HEK293 (cell line): ENCODE data around the gene SLC8A2.
A peak's percentile ranks its signal among the peaks of the same experiment; 100 is the strongest.

ENCODE experiments used
- CTCF ChIA-PET: fragments of 350-600 bp; formaldehyde crosslinking; extraction: SDS; loops from one replicate; lab custom pipeline; 2021; ENCODE audit warnings: antibody characterized with exemption; lab: Yijun Ruan, JAX
- POLR2A ChIA-PET: fragments of 300-600 bp; formaldehyde crosslinking; extraction: SDS; loops from one replicate; lab custom pipeline; 2020; ENCODE audit warnings: antibody characterized with exemption, inconsistent platforms; lab: Yijun Ruan, JAX
- H3K27ac ChIP-seq: fragments of 200-500 bp; sonication (Bioruptor generic); 2 replicates; pipeline ENCODE4 v1.5.1; 2014; ENCODE audit warnings: low read depth, low read length, control low read depth, inconsistent platforms; ENCODE audit errors: extremely low read depth
- H3K36me3 ChIP-seq, 2 experiments: fragments of 200-500 bp in 1 of 2; sonication (Bioruptor generic) in 1 of 2; 1 replicate in 1 of 2; 2 replicates in 1 of 2; pipeline ENCODE4 v1.5.1; 2014 to 2017; ENCODE audit warnings: inconsistent platforms in 2 of 2, low read length in 2 of 2; ENCODE audit not compliant: control insufficient read depth in 2 of 2, insufficient read depth in 1 of 2
- H3K4me1 ChIP-seq: fragments of 200-500 bp; sonication (Bioruptor generic); 2 replicates; pipeline ENCODE4 v1.5.1; 2014; ENCODE audit warnings: mild to moderate bottlenecking, low read length, inconsistent platforms; ENCODE audit not compliant: control insufficient read depth, insufficient read depth
- H3K4me3 ChIP-seq: 2 replicates; pipeline ENCODE4 v1.5.1; 2011; ENCODE audit warnings: low read depth, mild to moderate bottlenecking, control low read depth, low read length, moderate library complexity
- H3K9me3 ChIP-seq: fragments of 200-500 bp; sonication (Bioruptor generic); 2 replicates; pipeline ENCODE4 v1.5.1; 2014; ENCODE audit warnings: low read depth, low read length, inconsistent platforms; ENCODE audit not compliant: control insufficient read depth, insufficient read depth
- EGR2 ChIP-seq: fragments of 450-650 bp; formaldehyde crosslinking; IDR thresholded peaks from 2 replicates; pipeline ENCODE4 v1.5.1; 2016; ENCODE audit warnings: low read depth, missing biosample characterization, missing genetic modification characterization
- GLIS1 ChIP-seq: fragments of 450-650 bp; formaldehyde crosslinking; IDR thresholded peaks from 2 replicates; pipeline ENCODE4 v1.5.1; 2016; ENCODE audit warnings: missing biosample characterization, missing genetic modification characterization
- GLIS2 ChIP-seq: fragments of 450-650 bp; formaldehyde crosslinking; IDR thresholded peaks from 2 replicates; pipeline ENCODE4 v1.5.1; 2016; ENCODE audit warnings: missing biosample characterization, missing genetic modification characterization
- SCRT1 ChIP-seq: fragments of 450-650 bp; formaldehyde crosslinking; IDR thresholded peaks from 2 replicates; pipeline ENCODE4 v1.5.1; 2016; ENCODE audit warnings: missing biosample characterization, missing genetic modification characterization, borderline replicate concordance
- SCRT2 ChIP-seq: fragments of 450-650 bp; formaldehyde crosslinking; IDR thresholded peaks from 2 replicates; pipeline ENCODE4 v1.5.1; 2016; ENCODE audit warnings: missing biosample characterization, missing genetic modification characterization
- ZFHX2 ChIP-seq: fragments of 450-650 bp; formaldehyde crosslinking; conservative IDR thresholded peaks from 2 replicates; pipeline ENCODE4 v1.5.1; 2016; ENCODE audit warnings: missing biosample characterization, missing genetic modification characterization
- ZIC2 ChIP-seq: fragments of 450-650 bp; formaldehyde crosslinking; IDR thresholded peaks from 2 replicates; pipeline ENCODE4 v1.5.1; 2016; ENCODE audit warnings: missing biosample characterization, missing genetic modification characterization
- ZNF155 ChIP-seq: fragments of 450-650 bp; formaldehyde crosslinking; IDR thresholded peaks from 2 replicates; pipeline ENCODE4 v1.5.1; 2016; ENCODE audit warnings: missing biosample characterization, missing genetic modification characterization
- ZNF211 ChIP-seq: fragments of 450-650 bp; formaldehyde crosslinking; IDR thresholded peaks from 2 replicates; pipeline ENCODE4 v1.5.1; 2016; ENCODE audit warnings: low read depth, missing biosample characterization, missing genetic modification characterization
- ZNF266 ChIP-seq: fragments of 450-650 bp; formaldehyde crosslinking; IDR thresholded peaks from 2 replicates; pipeline ENCODE4 v1.5.1; 2016; ENCODE audit warnings: missing biosample characterization, missing genetic modification characterization, low read depth
- ZNF423 ChIP-seq: fragments of 450-650 bp; formaldehyde crosslinking; IDR thresholded peaks from 2 replicates; pipeline ENCODE4 v1.5.1; 2016; ENCODE audit warnings: missing biosample characterization, missing genetic modification characterization
- ZNF677 ChIP-seq: fragments of 450-650 bp; IDR thresholded peaks from 2 replicates; pipeline ENCODE4 v1.5.0; 2018; ENCODE audit warnings: missing biosample characterization, mild to moderate bottlenecking, missing genetic modification characterization, moderate library complexity
- ZNF777 ChIP-seq: fragments of 450-650 bp; formaldehyde crosslinking; IDR thresholded peaks from 2 replicates; pipeline ENCODE4 v1.5.1; 2017; ENCODE audit warnings: missing biosample characterization, missing genetic modification characterization, borderline replicate concordance
- ZNF837 ChIP-seq: fragments of 450-650 bp; formaldehyde crosslinking; IDR thresholded peaks from 2 replicates; pipeline ENCODE4 v1.5.1; 2016; ENCODE audit warnings: missing biosample characterization, missing genetic modification characterization
- TF ChIP-seq, protein P1 (sequence below): fragments of 450-650 bp; formaldehyde crosslinking; IDR thresholded peaks from 2 replicates; pipeline ENCODE4 v1.5.1; 2016; ENCODE audit warnings: missing biosample characterization, missing genetic modification characterization
- TF ChIP-seq, protein P2 (sequence below): fragments of 450-650 bp; formaldehyde crosslinking; IDR thresholded peaks from 2 replicates; pipeline ENCODE4 v1.5.1; 2016; ENCODE audit warnings: missing biosample characterization, missing genetic modification characterization
- TF ChIP-seq, protein P3 (sequence below): fragments of 450-650 bp; formaldehyde crosslinking; IDR thresholded peaks from 2 replicates; pipeline ENCODE4 v1.5.1; 2016; ENCODE audit warnings: missing biosample characterization, missing genetic modification characterization
- TF ChIP-seq, protein P4 (sequence below): fragments of 450-650 bp; formaldehyde crosslinking; IDR thresholded peaks from 2 replicates; pipeline ENCODE4 v1.5.1; 2016; ENCODE audit warnings: missing biosample characterization, missing genetic modification characterization
- TF ChIP-seq, protein P5 (sequence below): fragments of 450-650 bp; formaldehyde crosslinking; IDR thresholded peaks from 2 replicates; pipeline ENCODE4 v1.5.1; 2016; ENCODE audit warnings: missing biosample characterization, missing genetic modification characterization

Gene SLC8A2

DNA sequence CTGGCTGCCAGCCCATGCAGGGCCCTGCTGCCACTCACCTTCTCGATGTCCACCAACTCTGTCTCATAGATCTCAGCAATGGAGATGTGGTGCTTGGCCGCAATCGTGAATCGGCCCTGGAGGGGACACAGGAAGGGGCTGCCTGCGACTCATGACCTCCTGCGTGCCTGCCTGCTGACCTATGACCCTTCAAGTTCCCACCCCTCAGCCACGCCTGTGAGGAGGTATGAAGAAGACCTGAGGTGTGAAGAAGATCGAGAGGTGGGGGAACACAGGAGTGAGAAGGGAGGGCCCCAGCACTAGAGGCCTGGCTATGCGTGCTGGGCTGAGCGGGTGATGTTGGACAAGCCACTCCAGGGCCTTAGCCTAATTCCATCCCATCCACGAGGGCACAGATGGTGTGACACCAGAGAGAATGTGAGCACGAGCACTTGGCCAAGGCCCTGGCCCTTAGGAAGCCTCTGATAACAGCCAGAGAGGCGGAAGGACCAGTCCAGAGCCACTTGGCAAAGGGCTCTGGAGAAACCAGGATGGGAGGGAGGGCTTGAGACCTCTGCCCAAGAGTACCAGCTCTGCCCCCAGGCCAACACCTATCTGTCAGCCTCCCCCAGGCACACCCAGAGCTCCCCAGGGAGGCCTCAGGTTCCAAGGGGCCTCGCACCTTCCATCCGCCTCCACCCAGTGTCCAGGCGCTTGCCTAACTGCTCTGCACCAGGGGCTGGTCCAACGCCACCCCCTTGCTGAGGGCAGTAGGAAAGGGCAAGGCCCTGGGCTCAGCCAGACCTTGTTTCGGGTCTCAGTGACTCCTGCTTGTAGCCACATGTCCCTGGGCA, 21.9 kb upstream of the SLC8A2 start (continued):
- TF ChIP-seq ZNF777 (no peak), ZNF155 (no peak), ZNF266 (tag by site-specific recombination) (no peak)
- TF ChIP-seq, protein P1, sequence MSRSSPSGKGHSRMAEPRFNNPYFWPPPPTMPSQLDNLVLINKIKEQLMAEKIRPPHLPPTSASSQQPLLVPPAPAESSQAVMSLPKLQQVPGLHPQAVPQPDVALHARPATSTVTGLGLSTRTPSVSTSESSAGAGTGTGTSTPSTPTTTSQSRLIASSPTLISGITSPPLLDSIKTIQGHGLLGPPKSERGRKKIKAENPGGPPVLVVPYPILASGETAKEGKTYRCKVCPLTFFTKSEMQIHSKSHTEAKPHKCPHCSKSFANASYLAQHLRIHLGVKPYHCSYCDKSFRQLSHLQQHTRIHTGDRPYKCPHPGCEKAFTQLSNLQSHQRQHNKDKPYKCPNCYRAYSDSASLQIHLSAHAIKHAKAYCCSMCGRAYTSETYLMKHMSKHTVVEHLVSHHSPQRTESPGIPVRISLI (tag by site-specific recombination): no peak
- TF ChIP-seq, protein P2, sequence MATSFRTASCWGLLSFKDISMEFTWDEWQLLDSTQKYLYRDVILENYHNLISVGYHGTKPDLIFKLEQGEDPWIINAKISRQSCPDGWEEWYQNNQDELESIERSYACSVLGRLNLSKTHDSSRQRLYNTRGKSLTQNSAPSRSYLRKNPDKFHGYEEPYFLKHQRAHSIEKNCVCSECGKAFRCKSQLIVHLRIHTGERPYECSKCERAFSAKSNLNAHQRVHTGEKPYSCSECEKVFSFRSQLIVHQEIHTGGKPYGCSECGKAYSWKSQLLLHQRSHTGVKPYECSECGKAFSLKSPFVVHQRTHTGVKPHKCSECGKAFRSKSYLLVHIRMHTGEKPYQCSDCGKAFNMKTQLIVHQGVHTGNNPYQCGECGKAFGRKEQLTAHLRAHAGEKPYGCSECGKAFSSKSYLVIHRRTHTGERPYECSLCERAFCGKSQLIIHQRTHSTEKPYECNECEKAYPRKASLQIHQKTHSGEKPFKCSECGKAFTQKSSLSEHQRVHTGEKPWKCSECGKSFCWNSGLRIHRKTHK (tag by site-specific recombination): no peak

DNA sequence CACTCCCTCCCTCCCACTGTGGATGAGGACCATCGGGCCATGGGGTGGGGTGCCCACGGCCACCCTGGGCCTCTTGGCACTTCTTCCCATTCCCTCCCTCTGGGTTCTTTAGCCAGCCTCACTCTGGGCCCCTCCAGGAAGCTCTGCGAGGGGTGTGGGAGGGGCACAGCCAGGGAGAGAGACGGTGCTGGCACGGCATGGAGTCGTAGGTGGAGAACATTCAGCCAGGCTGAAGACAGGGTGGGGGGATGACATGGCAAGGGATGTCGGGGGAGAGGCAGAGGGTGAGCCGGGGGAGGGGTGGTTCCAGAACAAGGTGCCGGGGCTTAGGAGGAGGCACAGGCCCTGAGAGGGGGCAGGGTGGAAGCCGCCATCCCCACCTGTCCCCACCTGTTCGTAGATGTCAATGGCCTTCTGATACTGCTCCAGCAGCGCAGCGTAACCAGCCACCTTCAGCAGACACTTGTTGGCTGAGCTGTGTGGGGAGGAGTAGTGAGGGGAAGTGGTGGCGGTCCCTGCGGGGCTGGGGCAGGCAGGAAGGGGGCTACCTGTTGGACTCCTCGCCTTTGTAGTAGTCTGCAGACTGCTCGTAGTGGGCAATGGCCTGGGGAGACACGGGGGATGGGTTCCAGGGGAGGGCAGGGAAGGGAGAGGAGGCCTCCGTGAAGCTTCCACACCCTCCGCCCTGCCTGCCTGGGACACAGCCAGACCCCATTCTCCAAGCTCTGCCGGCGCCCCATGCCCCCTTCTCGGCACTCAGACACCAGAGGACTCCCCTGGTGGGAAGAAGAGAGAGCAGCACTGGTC, 21.1 kb upstream of the SLC8A2 start:
- H3K4me3 ChIP-seq: no peak overlapping the region
- ChIA-PET POLR2A (no interaction called here), CTCF (interaction anchor here (1.0 kb wide), 1 partner anchor 23 kb away, joined by 4 read pairs; no protein-coding TSS in a partner anchor)
- H3K4me1 ChIP-seq: no peaks in the 10 kb centered on the region
- peak; percentile 71 for TF ChIP-seq ZFHX2 (tag by site-specific recombination)
- peak; percentile 62 for TF ChIP-seq GLIS1 (tag by site-specific recombination)
- TF ChIP-seq GLIS2: peak; percentile 31; the same call in 1 of the 2 replicates
- TF ChIP-seq ZNF677 (tag by site-specific recombination): no peak
- TF ChIP-seq SCRT1 (tag by site-specific recombination): peak; percentile 59; the same call in 1 of the 2 replicates
- TF ChIP-seq, protein P3, sequence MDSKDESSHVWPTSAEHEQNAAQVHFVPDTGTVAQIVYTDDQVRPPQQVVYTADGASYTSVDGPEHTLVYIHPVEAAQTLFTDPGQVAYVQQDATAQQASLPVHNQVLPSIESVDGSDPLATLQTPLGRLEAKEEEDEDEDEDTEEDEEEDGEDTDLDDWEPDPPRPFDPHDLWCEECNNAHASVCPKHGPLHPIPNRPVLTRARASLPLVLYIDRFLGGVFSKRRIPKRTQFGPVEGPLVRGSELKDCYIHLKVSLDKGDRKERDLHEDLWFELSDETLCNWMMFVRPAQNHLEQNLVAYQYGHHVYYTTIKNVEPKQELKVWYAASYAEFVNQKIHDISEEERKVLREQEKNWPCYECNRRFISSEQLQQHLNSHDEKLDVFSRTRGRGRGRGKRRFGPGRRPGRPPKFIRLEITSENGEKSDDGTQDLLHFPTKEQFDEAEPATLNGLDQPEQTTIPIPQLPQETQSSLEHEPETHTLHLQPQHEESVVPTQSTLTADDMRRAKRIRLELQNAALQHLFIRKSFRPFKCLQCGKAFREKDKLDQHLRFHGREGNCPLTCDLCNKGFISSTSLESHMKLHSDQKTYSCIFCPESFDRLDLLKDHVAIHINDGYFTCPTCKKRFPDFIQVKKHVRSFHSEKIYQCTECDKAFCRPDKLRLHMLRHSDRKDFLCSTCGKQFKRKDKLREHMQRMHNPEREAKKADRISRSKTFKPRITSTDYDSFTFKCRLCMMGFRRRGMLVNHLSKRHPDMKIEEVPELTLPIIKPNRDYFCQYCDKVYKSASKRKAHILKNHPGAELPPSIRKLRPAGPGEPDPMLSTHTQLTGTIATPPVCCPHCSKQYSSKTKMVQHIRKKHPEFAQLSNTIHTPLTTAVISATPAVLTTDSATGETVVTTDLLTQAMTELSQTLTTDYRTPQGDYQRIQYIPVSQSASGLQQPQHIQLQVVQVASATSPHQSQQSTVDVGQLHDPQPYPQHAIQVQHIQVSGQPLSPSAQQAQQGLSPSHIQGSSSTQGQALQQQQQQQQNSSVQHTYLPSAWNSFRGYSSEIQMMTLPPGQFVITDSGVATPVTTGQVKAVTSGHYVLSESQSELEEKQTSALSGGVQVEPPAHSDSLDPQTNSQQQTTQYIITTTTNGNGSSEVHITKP (tag by site-specific recombination): no peak
- TF ChIP-seq SCRT2 (tag by site-specific recombination): peak; percentile 95
- peak; percentile 81 for TF ChIP-seq ZIC2
- peak; percentile 73 for TF ChIP-seq EGR2
- TF ChIP-seq ZNF155: no peak
- no peak overlapping the region for H3K27ac ChIP-seq
- no peaks in the 10 kb centered on the region for H3K9me3 ChIP-seq
- H3K36me3 ChIP-seq: peaks cover 7 to 83% of the 10 kb centered on the region in 2 experiments; a peak in 2 of 3 replicates

DNA sequence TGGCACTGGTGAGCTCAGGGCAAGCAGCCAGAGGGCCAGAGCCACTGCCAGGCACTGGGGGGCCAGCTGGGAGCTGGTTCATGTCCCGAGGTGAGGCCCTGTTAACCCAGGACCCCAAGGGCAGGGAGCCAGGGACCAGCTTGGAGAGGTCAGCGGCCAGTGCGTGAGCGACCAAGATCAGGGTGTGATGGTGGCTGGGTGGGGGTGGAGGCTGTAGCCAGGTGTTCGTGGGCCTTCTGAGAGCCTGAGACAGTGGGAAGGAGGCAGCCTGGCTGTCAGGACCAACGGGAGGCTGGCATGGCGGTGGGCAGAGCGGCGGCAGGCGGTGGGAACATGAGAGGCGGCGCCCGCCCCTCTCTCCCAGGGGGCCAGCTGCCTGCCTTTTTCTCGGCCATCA, 20.4 kb upstream of the SLC8A2 start:
- Histone ChIP-seq H3K36me3 (peaks cover 7 to 76% of the 10 kb centered on the region in 2 experiments; a peak in 2 of 3 replicates), H3K9me3 (no peaks in the 10 kb centered on the region), H3K4me1 (no peaks in the 10 kb centered on the region), H3K4me3 (no peak overlapping the region), H3K27ac (no peak overlapping the region)
- ChIA-PET CTCF (interaction anchor here (1.0 kb wide), 1 partner anchor 24 kb away, joined by 4 read pairs; no protein-coding TSS in a partner anchor), POLR2A (no interaction called here)
- TF ChIP-seq ZNF211 (tag by site-specific recombination) (no peak), ZNF837 (tag by site-specific recombination) (no peak), ZNF423 (tag by site-specific recombination) (no peak)
- TF ChIP-seq, protein P4, sequence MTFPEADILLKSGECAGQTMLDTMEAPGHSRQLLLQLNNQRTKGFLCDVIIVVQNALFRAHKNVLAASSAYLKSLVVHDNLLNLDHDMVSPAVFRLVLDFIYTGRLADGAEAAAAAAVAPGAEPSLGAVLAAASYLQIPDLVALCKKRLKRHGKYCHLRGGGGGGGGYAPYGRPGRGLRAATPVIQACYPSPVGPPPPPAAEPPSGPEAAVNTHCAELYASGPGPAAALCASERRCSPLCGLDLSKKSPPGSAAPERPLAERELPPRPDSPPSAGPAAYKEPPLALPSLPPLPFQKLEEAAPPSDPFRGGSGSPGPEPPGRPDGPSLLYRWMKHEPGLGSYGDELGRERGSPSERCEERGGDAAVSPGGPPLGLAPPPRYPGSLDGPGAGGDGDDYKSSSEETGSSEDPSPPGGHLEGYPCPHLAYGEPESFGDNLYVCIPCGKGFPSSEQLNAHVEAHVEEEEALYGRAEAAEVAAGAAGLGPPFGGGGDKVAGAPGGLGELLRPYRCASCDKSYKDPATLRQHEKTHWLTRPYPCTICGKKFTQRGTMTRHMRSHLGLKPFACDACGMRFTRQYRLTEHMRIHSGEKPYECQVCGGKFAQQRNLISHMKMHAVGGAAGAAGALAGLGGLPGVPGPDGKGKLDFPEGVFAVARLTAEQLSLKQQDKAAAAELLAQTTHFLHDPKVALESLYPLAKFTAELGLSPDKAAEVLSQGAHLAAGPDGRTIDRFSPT (tag by site-specific recombination): no peak
- TF ChIP-seq, protein P5, sequence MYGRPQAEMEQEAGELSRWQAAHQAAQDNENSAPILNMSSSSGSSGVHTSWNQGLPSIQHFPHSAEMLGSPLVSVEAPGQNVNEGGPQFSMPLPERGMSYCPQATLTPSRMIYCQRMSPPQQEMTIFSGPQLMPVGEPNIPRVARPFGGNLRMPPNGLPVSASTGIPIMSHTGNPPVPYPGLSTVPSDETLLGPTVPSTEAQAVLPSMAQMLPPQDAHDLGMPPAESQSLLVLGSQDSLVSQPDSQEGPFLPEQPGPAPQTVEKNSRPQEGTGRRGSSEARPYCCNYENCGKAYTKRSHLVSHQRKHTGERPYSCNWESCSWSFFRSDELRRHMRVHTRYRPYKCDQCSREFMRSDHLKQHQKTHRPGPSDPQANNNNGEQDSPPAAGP (tag by site-specific recombination): no peak
